ENCODE results near the gene UPK3A.

UPK3A gene

GRCh38 chr22:45284705-45285262 lies at the start of gene UPK3A:
TSS of gene UPK3A (plus strand) at chr22:45284949. CDS start at chr22:45285014, 65 bp downstream.
- peak; percentile 96 to 97 for ATAC-seq

GRCh38 chr22:45235101-45235777 lies 49.5 kb upstream of the UPK3A start:
- ATAC-seq = peak; percentile 42 to 52

- ATAC-seq = no peak
Observed at GRCh38 chr22:45235851-45236342, 48.9 kb upstream of the UPK3A start.

DNA sequence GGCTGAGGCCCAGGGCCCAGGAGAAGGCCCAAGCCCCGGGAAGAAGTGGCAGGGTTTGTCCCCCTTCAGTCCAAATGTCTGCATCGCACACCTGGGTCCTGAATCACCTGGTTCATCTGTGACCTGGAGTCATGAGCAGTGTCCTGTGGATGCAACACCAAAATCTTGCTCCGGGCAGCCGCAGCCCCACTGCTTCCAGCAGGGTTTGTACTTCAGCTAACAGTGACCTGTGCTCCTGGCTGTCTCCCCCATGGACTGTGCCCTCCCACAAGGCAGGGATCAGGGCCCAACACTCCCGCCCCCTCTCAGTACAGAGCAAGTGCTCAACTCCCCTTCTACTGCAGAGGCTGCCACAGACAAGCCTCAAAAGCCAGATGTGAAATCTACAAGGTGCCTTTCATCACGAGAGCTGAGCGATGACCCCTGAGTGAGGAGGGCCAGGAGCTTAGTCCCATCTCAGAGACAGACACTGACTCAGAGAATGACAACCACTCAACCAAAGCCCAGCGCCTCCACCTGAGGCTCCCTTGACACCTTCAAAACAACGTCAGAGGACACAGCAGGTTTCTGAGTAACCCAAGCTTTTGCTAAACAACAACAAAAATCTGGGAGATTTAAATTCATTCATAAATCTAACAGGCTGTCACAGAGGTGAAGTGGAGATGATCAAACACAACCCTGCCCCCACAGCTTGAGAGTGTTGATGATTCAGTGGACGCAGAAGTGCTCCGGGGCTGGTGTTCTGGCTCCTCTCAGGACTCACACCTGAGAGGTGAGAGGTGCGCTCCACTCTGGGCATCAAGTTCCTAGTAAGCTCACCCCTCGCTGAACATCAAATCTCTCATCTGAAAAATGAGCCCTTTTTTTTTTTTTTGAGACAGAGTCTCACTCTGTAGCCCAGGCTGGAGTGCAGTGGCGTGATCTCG lies 47.4 kb upstream of the UPK3A start:
- ATAC-seq = no peak

- no peak for ATAC-seq
Observed at GRCh38 chr22:45238076-45238956, 46.4 kb upstream of the UPK3A start.

DNA sequence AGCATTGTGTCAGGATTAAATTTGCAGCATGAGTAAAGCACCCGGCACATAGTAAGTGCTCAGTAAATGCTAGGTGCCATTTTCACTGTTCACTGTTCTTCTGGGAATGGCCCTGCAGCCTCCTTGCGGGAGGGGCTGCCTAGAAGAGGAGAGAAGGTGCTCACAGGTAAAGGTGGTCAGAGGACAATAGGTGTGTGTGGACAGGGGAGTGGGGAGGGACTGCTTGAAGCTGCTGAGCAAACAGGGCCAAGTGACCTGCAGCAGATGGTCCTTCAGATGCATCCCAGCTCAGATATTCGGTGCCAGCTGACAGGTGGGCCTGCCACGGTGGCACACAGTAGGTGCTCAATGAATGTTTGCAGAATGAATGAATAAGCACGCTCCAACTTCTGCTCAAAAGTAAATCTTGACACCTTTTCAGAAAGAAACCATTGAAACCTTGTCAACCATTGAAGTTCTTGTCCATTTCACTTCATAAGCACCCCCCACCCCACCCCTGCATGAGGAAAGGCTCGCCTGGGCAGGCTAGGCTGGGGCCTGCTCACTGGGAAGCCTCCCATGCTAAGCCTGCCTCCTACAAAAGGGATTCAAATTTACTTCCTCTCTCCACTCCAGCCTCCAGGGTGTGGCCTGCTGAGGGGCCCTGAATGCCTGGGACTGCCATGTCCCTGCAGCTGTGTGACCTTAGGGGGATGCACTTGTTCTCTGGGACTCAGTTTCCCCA lies 45.6 kb upstream of the UPK3A start:
- ATAC-seq = no peak

DNA sequence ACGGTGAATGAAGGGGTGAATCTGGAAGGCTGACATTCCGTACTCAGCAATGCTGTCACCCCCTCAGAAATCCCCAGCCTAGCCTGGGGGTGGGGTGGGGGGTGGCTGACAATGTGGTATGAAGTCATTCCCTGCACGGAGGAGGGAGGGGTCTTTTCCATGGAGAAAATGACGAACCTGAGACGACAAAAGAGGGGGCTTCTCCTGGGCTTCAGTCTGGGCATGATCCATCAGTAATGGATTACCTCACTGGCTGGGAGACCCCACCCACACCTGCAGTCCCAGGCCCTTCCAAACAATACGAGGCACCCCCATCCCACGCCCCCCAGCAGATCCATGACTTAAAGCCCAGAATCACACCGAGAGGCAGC lies 45.1 kb upstream of the UPK3A start:
- no peak for ATAC-seq

DNA sequence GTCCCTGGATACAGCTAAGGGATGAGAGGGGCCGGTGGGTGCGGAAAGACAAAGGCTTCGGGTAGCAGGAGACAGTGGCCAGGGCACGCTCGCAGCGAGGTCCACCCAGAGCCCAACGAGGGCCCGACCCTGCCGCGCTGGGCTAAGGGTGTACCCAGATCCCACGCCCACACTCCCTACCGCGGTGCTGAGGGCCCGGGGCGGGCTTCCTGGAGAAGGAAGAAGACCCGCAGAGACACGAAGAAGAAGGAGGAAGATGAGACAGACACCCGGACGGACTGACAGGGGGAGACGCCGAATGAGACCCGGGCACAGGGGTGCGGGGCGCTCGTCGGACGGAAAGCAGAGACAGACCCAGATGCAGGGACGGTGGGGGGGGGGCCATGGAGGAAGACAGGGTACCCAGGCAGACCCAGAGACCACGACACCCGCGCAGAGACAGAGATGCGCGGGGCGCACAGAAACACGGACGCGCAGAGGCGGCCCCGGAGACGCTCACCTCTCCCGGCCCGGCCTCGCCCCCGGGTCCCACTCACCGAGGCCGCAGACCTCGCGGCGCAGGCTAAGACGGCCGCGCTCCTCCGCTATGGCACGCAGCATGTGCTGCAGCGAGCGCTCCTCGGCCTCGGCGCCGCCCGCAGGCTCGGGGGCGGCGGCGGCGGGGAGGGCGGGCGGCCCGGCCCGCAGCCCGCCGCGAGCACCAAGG lies 44.5 kb upstream of the UPK3A start:
- peak; percentile 54 to 65 for ATAC-seq

DNA sequence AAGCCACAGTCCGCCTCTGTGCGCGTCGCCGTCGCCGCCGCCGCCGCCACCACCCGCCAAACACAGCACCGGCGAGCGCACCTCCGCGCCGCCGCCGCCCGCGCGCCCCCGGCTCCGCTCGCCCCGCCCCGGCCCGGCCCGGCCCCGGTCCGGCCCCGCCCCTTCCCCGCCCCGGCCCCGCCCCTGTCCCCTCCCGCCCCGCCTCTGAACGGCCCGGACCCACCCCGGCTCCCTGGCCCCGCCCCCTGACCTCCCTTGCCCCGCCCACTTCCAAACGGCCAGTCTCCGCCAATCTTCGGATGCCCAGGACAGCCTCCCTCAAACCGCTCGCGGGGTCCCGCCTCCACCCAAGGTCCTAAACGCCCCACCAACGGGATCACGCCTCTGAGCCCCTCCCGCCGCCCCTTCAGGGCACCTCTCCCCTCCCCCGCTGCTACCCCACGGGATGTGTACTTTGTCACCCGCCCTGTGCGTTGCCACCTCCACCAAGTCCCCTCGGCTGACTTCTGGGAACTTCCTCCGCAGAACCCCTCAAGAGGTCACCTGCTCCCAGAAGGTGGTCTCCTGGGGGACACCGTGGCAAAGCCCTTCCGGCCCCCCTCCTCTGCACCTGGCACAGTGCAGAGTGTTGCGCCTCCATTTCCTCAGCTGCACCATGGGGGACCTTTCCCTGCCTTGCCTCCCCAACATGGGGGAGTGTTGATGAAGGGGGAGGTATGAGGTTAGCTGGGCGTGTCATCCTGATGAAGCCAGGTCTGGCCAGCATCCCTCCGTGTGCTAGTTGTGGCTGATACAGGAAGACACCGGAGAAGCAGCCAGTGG lies 43.7 kb upstream of the UPK3A start, which contains the start of gene KIAA0930:
Gene KIAA0930, minus strand, starts transcription at position 85 of the 822 bp plus-strand sequence. CDS start 191 bp downstream, outside the sequence.
- peak; percentile 63 to 66 for ATAC-seq

- no peak for ATAC-seq
Observed at GRCh38 chr22:45242778-45243191, 42.0 kb upstream of the UPK3A start.

- ATAC-seq = no peak
Observed at GRCh38 chr22:45244916-45245315, 39.8 kb upstream of the UPK3A start.

GRCh38 chr22:45246060-45246985 lies 38.4 kb upstream of the UPK3A start:
- no peak for ATAC-seq

- ATAC-seq = peak in 1 of 2 donors; percentile 72
Observed at GRCh38 chr22:45248832-45249561, 35.8 kb upstream of the UPK3A start.

GRCh38 chr22:45251825-45252224 lies 32.9 kb upstream of the UPK3A start:
- ATAC-seq = no peak

- ATAC-seq = no peak
Observed at GRCh38 chr22:45253039-45253641, 31.6 kb upstream of the UPK3A start.

- peak; percentile 87 for ATAC-seq
Observed at GRCh38 chr22:45254388-45254787, 30.4 kb upstream of the UPK3A start.

GRCh38 chr22:45254789-45255278 lies 29.9 kb upstream of the UPK3A start:
- ATAC-seq = peak; percentile 84 to 92

Data from activated CD4-positive, CD25-positive, alpha-beta regulatory T cell treated with anti-CD3 and anti-CD28 coated beads, Interleukin-2, amount 50 U/mL, for 24 hours (primary cell).